Activated CD4-positive, alpha-beta T cell treated with anti-CD3 and anti-CD28 coated beads, Interleukin-2, amount 10 ng/mL, durations not matched to agents 7 days and 5 days (primary cell): ENCODE results near the gene FANCI. TPM values are rescaled to one million over a fixed set of nuclear protein-coding genes. Genes with fewer than 3 reads are reported as not detected.
A peak's percentile ranks its signal among the peaks of the same experiment; 100 is the strongest.

Experiments used
- CTCF ChIA-PET: fragments of 350-600 bp; sonication (Branson Sonifier 250); formaldehyde crosslinking; loops from one replicate; lab custom pipeline; 2021; ENCODE audit warnings: antibody characterized with exemption; lab: Charles Lee
- POLR2A ChIA-PET: fragments of 350-600 bp; sonication (Branson Sonifier 250); formaldehyde crosslinking; loops from one replicate; lab custom pipeline; 2021; ENCODE audit warnings: antibody characterized with exemption; lab: Charles Lee
- DNase-seq: peaks from one replicate; pipeline ENCODE4 v3.0.0-alpha.2; 2020
- H3K27ac Mint-ChIP-seq: one replicate; pipeline ENCODE4 v1.8.0; 2021; ENCODE audit warnings: mild to moderate bottlenecking, moderate library complexity, mixed read lengths
- H3K27me3 Mint-ChIP-seq: one replicate; pipeline ENCODE4 v1.8.0; 2021; ENCODE audit warnings: mixed read lengths
- H3K36me3 Mint-ChIP-seq: one replicate; pipeline ENCODE4 v1.8.0; 2021; ENCODE audit warnings: low read depth, mixed read lengths
- H3K4me1 Mint-ChIP-seq: one replicate; pipeline ENCODE4 v1.8.0; 2021; ENCODE audit warnings: mixed read lengths
- H3K4me3 Mint-ChIP-seq: one replicate; pipeline ENCODE4 v1.8.0; 2021; ENCODE audit warnings: mild to moderate bottlenecking, moderate library complexity, mixed read lengths
- H3K9me3 Mint-ChIP-seq: one replicate; pipeline ENCODE4 v1.8.0; 2021; ENCODE audit warnings: mixed read lengths
- total RNA-seq, 2 experiments: library from RNA; stranded (reverse); gene quantifications; one replicate each; pipeline ENCODE4 v1.2.3, GENCODE V29; 2021

FANCI gene
- total RNA-seq, 2 experiments from 2014 or later, result 203 to 210 TPM

DNA sequence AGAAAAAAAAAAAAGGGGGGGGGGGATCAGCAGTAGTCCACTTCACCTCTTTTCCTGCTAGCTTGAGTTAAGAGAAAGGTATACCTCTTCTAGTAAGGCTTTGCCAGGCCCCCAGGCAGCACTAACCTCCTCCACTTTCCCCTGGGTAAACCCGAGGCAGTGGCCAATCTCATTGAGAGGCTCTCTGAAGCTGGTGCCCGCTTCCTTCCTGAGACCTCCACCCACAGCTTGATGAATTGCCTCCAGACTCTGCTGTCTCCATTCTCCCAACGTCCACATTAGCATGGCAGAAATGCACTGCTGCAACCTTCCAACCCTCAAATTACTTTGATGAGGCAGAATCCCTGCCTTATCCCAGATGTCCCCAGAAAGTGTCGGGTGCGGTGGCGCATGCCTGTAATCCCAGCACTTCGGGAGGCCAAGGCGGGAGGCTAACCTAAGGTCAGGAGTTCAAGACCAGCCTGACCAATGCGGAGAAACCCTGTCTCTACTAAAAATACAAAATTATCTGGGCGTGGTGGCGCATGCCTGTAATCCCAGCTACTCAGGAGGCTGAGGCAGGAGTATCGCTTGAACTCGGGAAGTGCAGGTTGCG is 37.7 kb upstream of the FANCI start:
- H3K4me3 Mint-ChIP-seq, result no peak overlapping the region
- H3K4me1 Mint-ChIP-seq, result peaks cover 33% of the 10 kb centered on the region
- ChIA-PET CTCF (interaction anchor here (0.5 to 3.1 kb wide), 46 partner anchors 7 to 732 kb away, joined by 3 to 16 read pairs (median 4); partner anchors contain the start of genes ABHD2 and FANCI), POLR2A (interaction anchor here (0.5 to 1.5 kb wide), 2 partner anchors 38 to 124 kb away, joined by 3 to 4 read pairs; partner anchors contain the start of gene FANCI)
- H3K9me3 Mint-ChIP-seq, result no peaks in the 10 kb centered on the region
- no peak overlapping the region for H3K27ac Mint-ChIP-seq
- H3K36me3 Mint-ChIP-seq, result peaks cover 9% of the 10 kb centered on the region
- peaks cover 5% of the 10 kb centered on the region for H3K27me3 Mint-ChIP-seq
- DNase-seq, result no peak

DNA sequence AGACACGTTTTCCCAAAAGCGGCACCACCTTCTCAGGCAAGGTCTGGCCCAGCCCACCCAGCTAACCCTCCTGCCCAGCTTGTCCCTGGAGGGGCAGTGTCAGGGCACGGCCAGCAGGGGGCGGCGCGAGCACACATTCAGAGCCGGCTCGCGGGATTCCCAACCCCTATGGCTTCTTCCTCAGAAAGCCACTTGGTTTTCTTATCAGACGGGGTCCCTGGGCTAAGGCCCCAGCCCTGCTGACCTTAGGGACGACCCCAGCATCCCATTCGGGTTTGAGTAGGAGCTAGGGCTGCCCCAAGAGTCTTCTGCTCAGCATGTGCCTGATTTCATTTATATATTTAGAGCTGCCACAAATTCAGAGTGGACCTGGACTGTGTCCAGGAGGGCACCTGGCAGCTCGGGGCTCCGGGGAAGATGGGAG is 36.9 kb upstream of the FANCI start:
- peak; percentile 71 for DNase-seq
- peak overlapping the region; percentile 7 for H3K27ac Mint-ChIP-seq

DNA sequence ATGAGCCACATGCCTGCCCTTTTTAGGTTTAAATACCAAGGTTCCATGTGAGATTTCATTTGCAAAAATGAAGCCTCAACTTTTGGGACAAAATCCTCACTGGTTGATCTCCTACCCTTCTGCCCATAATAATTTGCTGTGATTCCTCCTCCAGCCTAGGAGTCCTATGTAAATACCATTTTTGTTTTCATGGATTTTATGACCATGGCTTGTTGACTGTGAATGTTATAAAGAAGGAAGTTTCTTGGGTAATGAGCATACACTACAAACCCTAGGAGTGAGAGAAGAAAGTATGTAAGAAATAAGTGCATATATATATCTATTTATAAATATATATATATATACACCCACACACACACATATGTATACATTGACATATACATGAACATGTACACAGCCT is 35.5 kb upstream of the FANCI start:
- no peaks in the 10 kb centered on the region for H3K36me3 Mint-ChIP-seq

More for the DNA sequence above, 36.9 kb upstream of the FANCI start:
- ChIA-PET POLR2A (interaction anchor here (0.5 to 1.5 kb wide), 2 partner anchors 37 to 123 kb away, joined by 3 to 4 read pairs; partner anchors contain the start of gene FANCI), CTCF (interaction anchor here (0.6 to 3.1 kb wide), 45 partner anchors 8 to 732 kb away, joined by 3 to 16 read pairs (median 4); partner anchors contain the start of genes ABHD2 and FANCI)
- no peaks in the 10 kb centered on the region for H3K9me3 Mint-ChIP-seq
- H3K4me3 Mint-ChIP-seq, result no peak overlapping the region
- H3K36me3 Mint-ChIP-seq, result peaks cover 4% of the 10 kb centered on the region
- H3K27me3 Mint-ChIP-seq, result peaks cover 5% of the 10 kb centered on the region
- H3K4me1 Mint-ChIP-seq, result peaks cover 33% of the 10 kb centered on the region

DNA sequence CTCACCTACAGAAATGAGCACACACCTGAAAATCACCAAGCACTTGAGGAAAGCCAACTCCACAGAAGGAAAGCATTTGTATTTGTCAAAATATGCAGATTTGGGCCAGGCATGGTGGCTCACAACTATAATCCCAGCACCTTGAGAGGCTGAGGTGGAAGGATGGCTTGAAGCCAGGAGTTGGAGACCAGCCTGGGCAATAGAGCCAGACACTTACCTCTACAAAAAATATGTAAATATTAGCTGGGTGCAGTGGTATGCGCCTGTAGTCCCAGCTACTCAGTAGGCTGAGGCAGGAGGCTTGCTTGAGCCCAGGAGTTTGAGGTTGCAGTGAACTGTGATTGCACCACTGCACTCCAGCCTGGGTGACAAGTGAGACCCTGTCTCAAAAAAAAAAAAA is 34.7 kb upstream of the FANCI start:
- Mint-ChIP-seq H3K27ac (no peak overlapping the region), H3K9me3 (no peaks in the 10 kb centered on the region), H3K27me3 (peaks cover 5% of the 10 kb centered on the region), H3K4me3 (no peak overlapping the region), H3K36me3 (no peaks in the 10 kb centered on the region), H3K4me1 (peaks cover 22% of the 10 kb centered on the region)
- CTCF ChIA-PET, result no interaction called here
- POLR2A ChIA-PET, result no interaction called here
- no peak for DNase-seq

More for the DNA sequence above, 35.5 kb upstream of the FANCI start:
- H3K27ac Mint-ChIP-seq, result no peak overlapping the region
- H3K9me3 Mint-ChIP-seq, result no peaks in the 10 kb centered on the region
- CTCF ChIA-PET, result no interaction called here
- no peak for DNase-seq
- no peak overlapping the region for H3K4me3 Mint-ChIP-seq
- H3K4me1 Mint-ChIP-seq, result peaks cover 30% of the 10 kb centered on the region
- H3K27me3 Mint-ChIP-seq, result peaks cover 5% of the 10 kb centered on the region
- POLR2A ChIA-PET, result no interaction called here

DNA sequence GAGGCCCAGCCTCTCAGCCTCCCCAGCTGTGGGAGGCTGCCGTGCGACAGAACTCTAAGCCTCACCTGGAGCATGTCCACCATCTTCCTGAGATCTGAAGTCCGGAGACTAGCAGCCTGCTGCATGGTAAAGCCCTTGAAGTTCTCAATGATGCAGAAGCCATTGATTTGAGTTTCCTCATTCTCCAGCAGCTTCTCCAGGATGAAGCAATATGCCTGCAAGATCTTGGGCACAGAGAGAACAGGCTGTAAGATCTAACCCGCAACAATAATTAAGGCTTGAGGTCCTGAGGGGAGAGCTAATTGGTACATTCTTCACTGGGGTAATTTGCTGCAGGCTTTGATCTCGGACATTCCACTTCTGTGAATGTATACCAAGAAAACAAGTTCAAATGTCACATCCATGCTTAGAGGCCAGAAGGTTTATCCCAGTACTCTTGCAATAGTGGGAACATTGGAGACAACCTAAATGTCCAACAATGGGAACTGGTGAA is 32.1 kb upstream of the FANCI start:
- CTCF ChIA-PET, result no interaction called here

DNA sequence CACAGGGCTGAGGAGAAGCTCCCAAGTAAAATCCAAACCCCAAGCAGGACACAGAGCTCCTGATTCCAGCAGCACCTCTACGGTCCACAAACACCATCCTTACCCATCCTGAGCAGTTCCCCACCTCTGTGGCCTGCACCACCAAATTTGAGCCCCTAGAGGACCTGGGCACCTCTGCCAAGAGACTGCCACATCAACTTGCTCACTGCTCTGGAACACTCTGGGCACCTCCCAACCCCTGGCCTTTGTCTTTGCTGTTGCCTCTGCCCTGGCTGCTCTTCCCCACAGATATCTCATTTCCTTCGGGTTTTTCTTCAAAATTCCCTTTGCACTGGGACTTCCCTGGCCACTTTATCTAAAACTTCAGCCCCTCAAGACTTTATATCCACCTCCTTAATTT is 28.2 kb upstream of the FANCI start:
- Mint-ChIP-seq H3K4me3 (no peak overlapping the region), H3K27me3 (peaks cover 4% of the 10 kb centered on the region), H3K4me1 (no peaks in the 10 kb centered on the region), H3K36me3 (no peaks in the 10 kb centered on the region), H3K9me3 (no peaks in the 10 kb centered on the region), H3K27ac (no peak overlapping the region)
- POLR2A ChIA-PET, result no interaction called here
- DNase-seq, result no peak
- CTCF ChIA-PET, result interaction anchor here (0.6 to 1.4 kb wide), 3 partner anchors 9 to 38 kb away, joined by 3 to 11 read pairs (median 3); no protein-coding TSS in a partner anchor

More for the DNA sequence above, 32.1 kb upstream of the FANCI start:
- Mint-ChIP-seq H3K27me3 (peaks cover 5% of the 10 kb centered on the region), H3K36me3 (no peaks in the 10 kb centered on the region), H3K4me1 (peaks cover 5% of the 10 kb centered on the region), H3K9me3 (no peaks in the 10 kb centered on the region), H3K27ac (no peak overlapping the region), H3K4me3 (no peak overlapping the region)
- no peak for DNase-seq
- POLR2A ChIA-PET, result no interaction called here

DNA sequence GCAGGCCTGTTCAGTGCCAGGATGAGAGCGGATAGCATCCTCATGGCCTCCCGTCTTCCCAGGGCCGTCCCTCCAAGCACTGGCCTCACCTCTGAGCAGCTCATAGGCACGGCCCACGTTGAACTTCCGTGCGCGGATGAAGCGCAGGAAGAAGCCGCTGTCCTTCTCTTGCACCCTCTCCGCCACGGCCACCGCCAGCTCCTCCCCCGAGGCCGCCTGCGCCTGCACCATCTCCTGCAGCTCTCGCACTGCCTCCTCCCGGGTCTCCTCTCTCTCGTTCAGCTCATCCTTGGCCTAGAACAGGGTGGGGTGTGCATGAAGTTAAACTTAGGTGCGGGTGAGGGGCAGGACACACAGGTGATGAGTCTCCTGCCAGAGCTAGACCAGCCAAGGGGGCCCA is 26.7 kb upstream of the FANCI start:
- Mint-ChIP-seq H3K9me3 (no peaks in the 10 kb centered on the region), H3K36me3 (no peaks in the 10 kb centered on the region), H3K27me3 (peaks cover 1% of the 10 kb centered on the region), H3K27ac (no peak overlapping the region), H3K4me3 (no peak overlapping the region), H3K4me1 (no peaks in the 10 kb centered on the region)
- CTCF ChIA-PET, result interaction anchor here (0.5 to 2.4 kb wide), 2 partner anchors 10 to 453 kb away, joined by 3 to 16 read pairs; no protein-coding TSS in a partner anchor
- DNase-seq, result no peak
- POLR2A ChIA-PET, result no interaction called here

DNA sequence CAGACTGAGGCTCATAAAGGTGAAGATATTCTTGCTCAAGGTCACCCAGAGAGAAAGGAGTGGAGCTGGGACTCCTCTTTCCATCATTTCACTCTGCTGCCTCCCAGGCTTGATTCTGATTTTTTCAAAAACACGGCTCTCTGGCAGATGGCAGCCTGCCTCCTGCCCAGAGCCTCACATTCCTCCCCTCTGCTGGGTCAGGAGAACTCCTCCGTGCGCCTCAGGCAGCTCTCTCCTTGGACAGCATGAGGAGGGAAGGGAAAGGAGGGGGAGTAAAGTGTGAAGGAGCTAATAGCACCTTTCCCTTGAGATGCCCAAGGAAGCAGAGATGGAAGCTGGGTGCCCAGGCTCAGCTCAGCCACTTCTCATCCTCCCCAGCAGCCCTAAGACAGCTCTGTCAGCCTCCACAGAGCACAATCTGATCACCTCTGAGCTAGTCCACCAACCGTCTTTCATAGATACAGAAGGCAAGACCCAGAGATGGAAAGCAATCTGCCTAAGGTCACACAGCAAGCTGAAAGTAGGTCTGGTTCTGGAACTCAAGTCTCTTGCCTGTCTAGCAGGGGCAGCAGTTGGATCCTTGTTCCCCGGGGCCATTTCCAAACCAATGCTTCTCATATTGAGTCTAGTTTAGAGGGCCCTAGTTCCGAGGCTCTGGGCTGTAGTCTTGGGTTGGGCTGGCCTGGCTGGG is 25.9 kb upstream of the FANCI start:
- no peaks in the 10 kb centered on the region for H3K4me1 Mint-ChIP-seq
- H3K27ac Mint-ChIP-seq, result no peak overlapping the region
- ChIA-PET POLR2A (no interaction called here), CTCF (interaction anchor here (0.5 to 2.4 kb wide), 2 partner anchors 11 to 454 kb away, joined by 3 to 16 read pairs; no protein-coding TSS in a partner anchor)
- H3K27me3 Mint-ChIP-seq, result peaks cover 1% of the 10 kb centered on the region
- no peaks in the 10 kb centered on the region for H3K9me3 Mint-ChIP-seq
- H3K36me3 Mint-ChIP-seq, result no peaks in the 10 kb centered on the region
- no peak overlapping the region for H3K4me3 Mint-ChIP-seq
- DNase-seq, result no peak

DNA sequence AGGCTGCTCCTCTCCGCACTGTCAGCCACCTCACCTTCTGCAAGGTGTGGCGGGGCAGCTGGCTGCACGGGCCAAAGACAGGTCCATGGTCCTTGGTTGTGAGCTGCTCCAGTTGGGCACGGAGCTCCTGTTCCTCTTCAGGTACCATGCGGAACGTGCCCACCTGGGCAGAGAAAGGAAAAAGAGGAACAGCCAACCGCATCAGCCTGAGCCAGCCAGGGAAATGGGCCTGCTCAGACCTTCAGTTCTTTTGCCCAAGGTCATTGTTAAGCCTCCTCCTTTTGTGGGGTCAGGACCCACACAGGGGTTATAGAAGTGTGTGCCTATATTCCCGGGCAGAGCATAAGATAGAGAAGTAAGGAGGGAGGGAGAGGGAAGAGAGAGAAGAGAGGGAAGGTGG is 25.2 kb upstream of the FANCI start:
- H3K9me3 Mint-ChIP-seq, result no peaks in the 10 kb centered on the region
- no peak overlapping the region for H3K4me3 Mint-ChIP-seq
- H3K27ac Mint-ChIP-seq, result no peak overlapping the region
- ChIA-PET CTCF (interaction anchor here (2.4 kb wide), 1 partner anchor 12 kb away, joined by 16 read pairs; no protein-coding TSS in a partner anchor), POLR2A (no interaction called here)
- H3K4me1 Mint-ChIP-seq, result no peaks in the 10 kb centered on the region
- H3K36me3 Mint-ChIP-seq, result no peaks in the 10 kb centered on the region
- DNase-seq, result no peak
- H3K27me3 Mint-ChIP-seq, result peaks cover 1% of the 10 kb centered on the region

DNA sequence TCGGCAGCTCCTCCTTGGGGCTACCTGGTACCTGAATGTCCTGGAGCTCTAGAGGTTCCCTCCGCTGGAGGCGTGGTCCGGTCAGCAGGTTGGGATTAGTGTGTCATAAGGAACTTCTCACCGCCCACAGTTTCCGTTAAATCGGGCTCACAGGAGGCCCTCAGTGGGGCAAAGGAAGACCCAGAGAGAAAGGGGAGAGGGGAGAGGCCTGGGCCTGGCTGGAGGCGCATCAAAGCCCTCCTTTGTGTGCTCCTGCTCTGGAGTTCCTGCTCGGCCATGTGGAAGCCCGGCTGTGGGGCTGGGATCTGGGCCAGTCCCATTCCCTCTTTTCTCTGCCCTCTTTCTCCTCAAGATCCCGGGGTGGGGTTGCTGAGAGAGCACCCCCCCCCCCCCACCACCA is 22.2 kb upstream of the FANCI start, which contains the start of gene RLBP1:
RLBP1 (minus strand) TSS at position 37 of the 400 bp plus-strand sequence. CDS start 2,604 bp downstream, outside the sequence.
- H3K27ac Mint-ChIP-seq, result no peak within 1 kb of the TSS

DNA sequence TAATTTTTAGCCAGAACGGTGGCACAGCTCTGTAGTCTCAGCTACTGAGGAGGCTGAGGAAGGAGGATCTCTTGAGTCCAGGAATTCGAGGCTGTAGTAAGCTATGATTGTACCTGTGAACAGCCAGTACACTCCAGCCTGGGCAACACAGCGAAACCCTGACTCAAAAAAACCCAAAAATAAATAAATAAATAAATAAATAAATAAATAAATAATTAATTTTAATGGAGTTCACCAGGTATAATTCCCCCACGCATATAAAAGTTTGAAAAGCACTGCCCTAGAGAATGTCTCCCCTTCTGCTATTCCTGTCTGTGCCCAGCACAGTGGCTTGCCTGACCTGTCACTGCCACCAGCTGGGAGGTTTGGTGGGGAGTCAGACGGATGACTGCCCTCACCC is 18.2 kb upstream of the FANCI start:
- CTCF ChIA-PET, result interaction anchor here (4.8 kb wide), 1 partner anchor 19 kb away, joined by 15 read pairs; no protein-coding TSS in a partner anchor
- Mint-ChIP-seq H3K4me3 (no peak overlapping the region), H3K27ac (no peak overlapping the region), H3K36me3 (no peaks in the 10 kb centered on the region), H3K9me3 (no peaks in the 10 kb centered on the region), H3K4me1 (peaks cover 2% of the 10 kb centered on the region), H3K27me3 (peaks cover 3% of the 10 kb centered on the region)
- DNase-seq, result no peak
- POLR2A ChIA-PET, result no interaction called here

More for the DNA sequence above, 22.2 kb upstream of the FANCI start, which contains the start of gene RLBP1:
- Mint-ChIP-seq H3K36me3 (no peaks in the 10 kb centered on the region), H3K27me3 (peaks cover 1% of the 10 kb centered on the region), H3K9me3 (no peaks in the 10 kb centered on the region), H3K4me1 (no peaks in the 10 kb centered on the region), H3K4me3 (no peak within 1 kb of the TSS)
- no peak for DNase-seq
- CTCF ChIA-PET, result interaction anchor here (0.9 kb wide), 1 partner anchor 78 kb away, joined by 3 read pairs; no protein-coding TSS in a partner anchor
- POLR2A ChIA-PET, result no interaction called here

DNA sequence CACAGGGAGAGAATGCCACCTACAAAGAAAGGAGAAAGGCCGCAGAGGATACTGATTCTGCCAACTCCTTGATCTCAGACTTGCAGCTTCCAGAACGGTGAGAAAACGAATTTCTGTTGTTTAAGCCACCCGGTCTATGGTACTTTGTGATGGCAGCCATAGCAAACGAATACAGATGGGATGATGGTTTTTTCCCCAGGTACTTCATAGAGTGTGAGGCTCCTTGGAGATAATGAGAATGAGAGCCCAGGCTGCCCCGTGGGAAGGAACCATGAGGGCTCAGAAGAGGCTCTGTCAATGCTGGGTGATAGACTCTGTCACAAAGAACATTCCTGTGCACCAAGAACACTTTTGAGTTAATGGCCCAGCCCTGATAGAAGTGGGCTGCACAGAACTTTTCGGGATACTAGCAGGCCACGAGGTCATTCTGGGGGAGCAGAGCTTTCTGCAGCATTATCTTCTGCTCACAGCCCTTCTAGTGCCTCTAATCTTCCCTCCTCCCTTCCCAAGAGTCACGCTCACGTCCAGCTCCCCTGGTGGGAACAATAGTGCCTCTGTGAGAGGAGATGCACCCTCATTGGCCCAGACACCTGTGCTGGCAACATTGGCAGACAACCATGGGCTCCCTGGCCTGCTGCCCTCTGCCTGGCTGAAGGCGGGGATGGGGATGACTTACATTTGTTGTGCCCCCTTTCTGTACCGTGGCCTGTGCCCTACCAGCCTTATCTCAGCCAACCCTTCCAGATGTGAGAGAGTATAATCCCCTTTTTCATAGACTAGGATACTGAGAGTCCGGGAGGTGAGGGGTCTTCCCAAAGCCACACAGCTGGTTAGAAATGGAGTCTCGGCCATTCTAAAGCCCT is 17.2 kb upstream of the FANCI start:
- POLR2A ChIA-PET, result no interaction called here
- no peak overlapping the region for H3K27ac Mint-ChIP-seq

More for the DNA sequence above, 17.2 kb upstream of the FANCI start:
- CTCF ChIA-PET, result interaction anchor here (4.8 kb wide), 1 partner anchor 20 kb away, joined by 15 read pairs; no protein-coding TSS in a partner anchor
- no peaks in the 10 kb centered on the region for H3K36me3 Mint-ChIP-seq
- no peak overlapping the region for H3K4me3 Mint-ChIP-seq
- peaks cover 3% of the 10 kb centered on the region for H3K4me1 Mint-ChIP-seq
- no peaks in the 10 kb centered on the region for H3K9me3 Mint-ChIP-seq
- peaks cover 3% of the 10 kb centered on the region for H3K27me3 Mint-ChIP-seq
- no peak for DNase-seq
